NCI-H1092 treated with DMSO at 0.1 percent for 48 hours (cell line): ENCODE measurements around the gene AGFG1.
"Not testable (repeated sequence)": the region's sequence is repeated elsewhere in the genome, so short reads cannot be mapped to it uniquely, and the experiment has no call there.

Experiments
- DNase-seq: peaks from one replicate; lab custom pipeline; 2025; lab: John Stamatoyannopoulos, UW

The AGFG1 gene

GRCh38 chr2:227539465-227539956 lies 67.6 kb downstream of the AGFG1 start:
- no peak for DNase-seq

- not testable (repeated sequence) for DNase-seq
Measured at GRCh38 chr2:227540352-227540751, 68.4 kb downstream of the AGFG1 start.

GRCh38 chr2:227545990-227546389 lies 74.0 kb downstream of the AGFG1 start:
- DNase-seq: no peak

DNA sequence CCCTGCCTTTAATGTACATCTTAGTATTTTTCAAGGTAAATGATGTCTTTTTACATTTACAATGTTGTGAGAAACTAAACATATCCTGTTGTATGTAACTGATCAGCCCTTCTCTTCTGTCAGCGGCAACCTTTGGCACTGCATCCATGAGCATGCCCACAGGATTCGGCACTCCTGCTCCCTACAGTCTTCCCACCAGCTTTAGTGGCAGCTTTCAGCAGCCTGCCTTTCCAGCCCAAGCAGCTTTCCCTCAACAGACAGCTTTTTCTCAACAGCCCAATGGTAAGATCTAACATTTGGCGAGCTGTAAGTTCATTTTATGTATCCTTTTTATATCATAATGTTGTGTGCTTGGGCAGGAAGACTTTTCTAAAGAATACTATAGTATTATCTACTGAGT lies 79.9 kb downstream of the AGFG1 start:
- DNase-seq: no peak

- DNase-seq: no peak
Measured at GRCh38 chr2:227562581-227562980, 90.6 kb downstream of the AGFG1 start.

GRCh38 chr2:227565080-227565479 lies 93.1 kb downstream of the AGFG1 start:
- no peak for DNase-seq

DNA sequence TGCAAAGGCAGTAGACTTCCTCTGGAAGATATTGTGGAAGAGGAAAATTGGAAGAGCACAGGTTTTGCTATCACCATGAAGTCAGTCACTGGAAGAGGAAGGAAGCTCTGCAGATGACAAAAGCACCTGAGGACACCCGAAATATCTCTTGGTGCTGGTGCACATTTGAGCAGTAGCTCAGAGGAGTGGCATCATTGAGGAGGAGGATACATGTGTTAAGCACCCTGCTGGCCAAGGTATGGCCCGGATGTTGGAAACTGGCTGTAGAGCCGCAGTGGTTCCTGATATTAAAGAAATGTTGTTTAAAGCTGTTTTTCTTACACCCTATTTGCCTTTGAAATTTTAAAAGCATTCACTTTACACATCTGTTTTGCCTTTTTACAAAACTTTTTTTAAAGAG lies 94.1 kb downstream of the AGFG1 start:
- DNase-seq: no peak

GRCh38 chr2:227568852-227569169 lies 96.9 kb downstream of the AGFG1 start:
- DNase-seq: no peak

DNA sequence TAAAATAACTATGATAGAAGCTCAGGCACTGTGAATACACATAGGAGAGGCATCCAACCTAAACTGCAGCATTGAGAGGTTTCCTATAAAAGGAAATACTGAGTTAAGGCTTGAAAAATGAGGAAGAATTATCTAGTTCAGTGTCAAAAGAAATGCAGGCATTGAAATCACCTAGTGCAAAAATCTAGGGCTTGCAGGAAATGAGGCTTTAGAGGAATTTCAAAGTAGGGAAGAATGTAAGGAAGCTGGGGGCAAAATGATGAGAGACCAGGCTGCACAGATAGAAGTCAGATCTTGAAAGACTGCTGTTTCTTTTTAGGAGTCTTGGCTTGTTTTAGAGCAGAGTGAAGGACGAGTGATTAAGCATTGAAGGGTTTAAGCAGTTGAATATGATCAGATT lies 98.7 kb downstream of the AGFG1 start:
- no peak for DNase-seq

DNA sequence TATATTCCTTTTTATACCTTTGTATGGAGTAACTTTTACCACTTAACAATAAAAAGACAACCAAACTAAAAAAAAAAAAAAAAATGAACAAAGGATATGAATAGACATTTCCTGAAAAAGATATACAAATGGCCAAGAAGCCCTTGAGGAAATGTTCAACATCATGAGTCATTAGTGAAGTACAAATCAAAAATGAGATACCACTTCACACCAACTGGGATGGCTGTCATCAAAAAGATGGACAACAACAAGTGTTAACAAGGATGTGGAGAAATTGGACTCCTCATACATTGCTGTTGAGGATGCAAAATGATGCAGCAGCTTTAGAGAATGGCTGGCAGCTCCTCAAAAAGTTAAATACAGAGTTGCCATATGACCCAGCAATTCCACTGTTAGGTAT lies 104.2 kb downstream of the AGFG1 start:
- no peak for DNase-seq

DNA sequence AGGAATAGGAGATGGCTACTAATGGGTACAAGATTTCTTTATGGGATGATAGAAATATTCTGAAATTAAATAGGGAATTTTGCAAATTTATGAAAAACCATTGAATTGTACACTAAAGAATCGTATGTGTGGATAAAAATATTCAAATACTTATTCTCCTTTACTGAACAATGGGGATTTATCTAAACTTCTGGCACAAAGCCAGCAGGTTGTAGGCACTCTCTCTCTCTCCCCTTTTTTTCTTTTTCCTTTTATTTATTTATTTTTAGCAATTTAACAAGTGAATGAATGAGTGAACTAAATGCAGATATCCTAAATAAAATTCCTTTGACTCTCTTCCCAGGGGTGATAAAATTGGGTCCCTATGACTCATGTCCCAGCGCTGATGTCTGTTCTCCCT lies 104.9 kb downstream of the AGFG1 start:
- DNase-seq: no peak

GRCh38 chr2:227577555-227577954 lies 105.6 kb downstream of the AGFG1 start:
- DNase-seq: no peak

DNA sequence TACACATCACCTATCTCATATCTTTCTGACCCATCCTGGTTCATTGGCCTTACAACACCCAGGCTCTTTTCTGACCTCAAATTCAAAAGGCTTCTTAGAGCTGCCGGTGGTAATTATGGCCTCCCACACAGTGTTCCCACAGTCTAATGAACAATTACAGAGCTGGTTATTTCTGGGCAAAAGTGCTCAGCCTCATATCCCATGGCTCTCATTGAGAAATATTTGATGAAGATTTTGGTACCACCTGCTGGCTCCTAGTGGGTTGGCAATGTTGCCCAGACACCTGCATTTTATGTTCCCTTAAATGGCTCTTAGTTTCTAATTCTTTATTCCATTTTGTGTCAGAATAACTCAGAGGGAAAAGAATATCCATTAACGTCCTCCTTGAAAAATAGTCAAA lies 106.7 kb downstream of the AGFG1 start:
- no peak for DNase-seq

GRCh38 chr2:227579791-227580190 lies 107.8 kb downstream of the AGFG1 start:
- DNase-seq: no peak

- DNase-seq: no peak
Measured at GRCh38 chr2:227582369-227582768, 110.4 kb downstream of the AGFG1 start.

DNA sequence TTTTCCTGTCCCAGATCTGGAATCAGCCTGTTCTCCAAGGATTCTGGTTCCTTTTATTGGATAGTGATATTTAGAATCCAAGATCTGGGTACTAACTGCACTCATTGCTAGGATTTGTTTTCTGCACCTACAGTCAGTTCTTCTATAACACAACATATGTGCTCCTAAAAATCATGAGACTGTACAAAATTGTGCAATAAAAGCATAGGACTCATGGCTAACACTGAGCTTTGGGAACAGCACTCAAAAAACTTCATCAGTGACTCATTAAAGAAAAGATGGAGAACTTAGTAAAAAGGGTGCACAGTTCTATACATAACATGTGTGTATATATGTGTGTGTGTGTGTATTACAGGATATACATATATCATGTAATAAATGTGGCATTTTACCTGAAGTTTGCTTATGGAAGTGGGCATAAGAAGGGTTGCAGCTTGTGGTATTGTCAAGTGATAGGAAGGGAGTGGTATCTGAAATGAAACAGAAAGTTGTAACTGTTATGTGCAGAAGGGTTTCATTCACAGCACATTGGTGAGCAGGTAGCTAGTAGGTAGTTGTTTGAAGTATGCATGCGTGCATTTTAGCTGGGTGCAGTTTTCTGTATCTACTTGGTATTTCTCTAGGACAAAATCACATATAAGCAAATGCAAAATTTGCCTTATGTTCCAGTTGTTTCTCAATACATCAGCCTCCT lies 120.9 kb downstream of the AGFG1 start:
- DNase-seq: no peak

- no peak for DNase-seq
Measured at GRCh38 chr2:227595797-227596196, 123.8 kb downstream of the AGFG1 start.

DNA sequence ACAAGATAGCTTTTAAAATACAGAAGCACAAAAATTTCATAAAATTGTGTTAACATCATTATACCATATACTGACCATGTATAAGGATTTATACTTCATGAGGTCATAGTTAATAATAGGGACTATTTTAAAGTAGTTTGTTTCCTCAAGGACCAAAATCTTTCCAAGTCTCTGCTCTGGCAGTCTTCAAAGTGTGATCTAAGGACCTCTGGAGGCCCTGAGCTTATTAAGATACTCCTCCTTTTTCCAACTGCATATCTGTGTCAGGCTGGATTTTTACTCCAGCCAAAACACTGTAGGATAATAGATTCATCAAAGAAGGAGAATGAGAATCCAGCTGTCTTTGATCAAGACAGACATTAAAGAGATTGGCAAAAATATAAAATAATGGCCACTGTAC lies 125.1 kb downstream of the AGFG1 start:
- DNase-seq: no peak

- no peak for DNase-seq
Measured at GRCh38 chr2:227597998-227598397, 126.0 kb downstream of the AGFG1 start.

- not testable (repeated sequence) for DNase-seq
Measured at GRCh38 chr2:227598835-227599503, 127.0 kb downstream of the AGFG1 start, which contains the start of gene SCYGR2. Gene SCYGR2 (plus strand): TSS chr2:227598893. CDS start chr2:227598893, 0 bp downstream.

DNA sequence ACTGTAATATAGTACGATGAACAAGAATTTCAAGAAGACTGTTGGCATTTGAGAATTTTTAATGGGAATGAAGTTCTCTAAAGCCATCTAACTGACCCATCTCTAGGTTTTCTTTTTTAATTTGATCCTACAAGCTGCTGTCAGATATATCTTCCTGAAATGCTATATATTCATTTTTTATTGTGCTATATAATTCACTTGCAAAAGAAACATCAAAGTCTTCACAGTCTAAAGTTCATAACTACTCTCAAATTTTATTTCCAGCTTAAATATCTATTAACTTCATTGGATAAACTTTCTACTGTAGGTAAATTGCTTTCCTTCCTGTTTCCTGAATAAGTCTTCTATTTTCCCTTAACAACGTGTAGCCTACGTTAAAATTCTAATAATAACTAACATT lies 130.4 kb downstream of the AGFG1 start:
- DNase-seq: no peak

GRCh38 chr2:227606476-227606875 lies 134.5 kb downstream of the AGFG1 start:
- no peak for DNase-seq

DNA sequence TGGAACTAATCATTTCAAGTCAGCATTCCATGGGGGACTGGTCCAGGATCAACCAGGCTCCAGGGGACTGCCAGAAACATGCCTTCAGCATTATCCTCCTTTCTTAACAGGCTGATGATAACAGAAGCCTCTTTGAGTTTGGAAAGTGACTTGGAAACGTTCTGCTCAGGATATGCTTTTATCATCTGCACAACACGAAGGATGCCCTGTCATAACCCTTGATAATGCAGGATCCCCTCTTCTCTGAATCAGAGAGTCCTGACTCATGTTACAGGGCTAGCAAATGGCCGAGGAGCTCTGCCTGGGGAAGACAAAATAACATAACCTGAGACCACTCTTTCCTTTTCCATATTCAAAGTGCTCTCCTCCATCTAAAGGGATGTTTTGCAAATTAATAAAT lies 136.0 kb downstream of the AGFG1 start:
- no peak for DNase-seq
